ENCODE measurements around the gene DPF3. TPM values are rescaled to one million over a fixed set of nuclear protein-coding genes. Genes with fewer than 3 reads are reported as not detected.
A peak's percentile ranks its signal among the peaks of the same experiment; 100 is the strongest.

The DPF3 gene
- total and polyA plus RNA-seq, 2 donors (not counting 1 experiment from before 2014, with no cell fraction given) = 3.4 to 10.2 TPM

DNA sequence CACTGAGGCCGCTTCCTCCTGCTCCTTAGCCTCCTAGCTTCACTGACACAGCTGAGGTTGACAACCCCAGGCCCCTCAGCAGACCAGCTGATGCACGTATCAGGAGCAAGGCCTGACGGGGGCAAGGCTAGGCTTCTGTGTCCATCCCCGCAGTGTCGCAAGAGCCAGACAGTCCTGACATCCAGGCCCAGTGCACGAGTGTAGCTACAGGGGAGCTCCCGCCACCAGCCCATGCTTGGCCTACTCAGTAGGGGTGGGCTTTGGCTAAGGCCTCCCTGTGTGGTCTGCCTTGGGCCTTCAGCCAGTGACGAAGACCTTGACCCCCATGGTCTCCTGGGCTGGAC lies 179.1 kb downstream of the DPF3 start:
- peak overlapping the region; percentile 77 for H3K4me3 Mint-ChIP-seq
- TF ChIP-seq, protein P1, sequence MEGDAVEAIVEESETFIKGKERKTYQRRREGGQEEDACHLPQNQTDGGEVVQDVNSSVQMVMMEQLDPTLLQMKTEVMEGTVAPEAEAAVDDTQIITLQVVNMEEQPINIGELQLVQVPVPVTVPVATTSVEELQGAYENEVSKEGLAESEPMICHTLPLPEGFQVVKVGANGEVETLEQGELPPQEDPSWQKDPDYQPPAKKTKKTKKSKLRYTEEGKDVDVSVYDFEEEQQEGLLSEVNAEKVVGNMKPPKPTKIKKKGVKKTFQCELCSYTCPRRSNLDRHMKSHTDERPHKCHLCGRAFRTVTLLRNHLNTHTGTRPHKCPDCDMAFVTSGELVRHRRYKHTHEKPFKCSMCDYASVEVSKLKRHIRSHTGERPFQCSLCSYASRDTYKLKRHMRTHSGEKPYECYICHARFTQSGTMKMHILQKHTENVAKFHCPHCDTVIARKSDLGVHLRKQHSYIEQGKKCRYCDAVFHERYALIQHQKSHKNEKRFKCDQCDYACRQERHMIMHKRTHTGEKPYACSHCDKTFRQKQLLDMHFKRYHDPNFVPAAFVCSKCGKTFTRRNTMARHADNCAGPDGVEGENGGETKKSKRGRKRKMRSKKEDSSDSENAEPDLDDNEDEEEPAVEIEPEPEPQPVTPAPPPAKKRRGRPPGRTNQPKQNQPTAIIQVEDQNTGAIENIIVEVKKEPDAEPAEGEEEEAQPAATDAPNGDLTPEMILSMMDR (IDR thresholded peaks at IDR 0.05) = no peak
- no peak for TF ChIP-seq EZH2 (IDR thresholded peaks at IDR 0.05; ENCODE audit: borderline replicate concordance, insufficient read depth, low read depth, low read length, poor library complexity, severe bottlenecking)
- Histone ChIP-seq H3K4me2 (replicated peaks; ENCODE audit: low read depth, low read length, poor library complexity, severe bottlenecking) (peak overlapping the region; percentile 74), H3K27ac (ENCODE audit: low read length in 2 of 2) (peak overlapping the region; percentile 26 to 48), H4K20me1 (ENCODE audit: control insufficient read depth, insufficient read depth, low read length, poor library complexity, severe bottlenecking) (no peaks in the 10 kb centered on the region), H2AFZ (ENCODE audit: insufficient read depth, low read depth, low read length, poor library complexity, severe bottlenecking) (no peak overlapping the region), H3K79me2 (ENCODE audit: control insufficient read depth, insufficient read depth, low read length) (no peaks in the 10 kb centered on the region), H3K4me3 (ENCODE audit: control extremely low read depth in 1 of 5, extremely low read depth in 1 of 5, insufficient read depth in 1 of 5, low read depth in 2 of 5, low read length in 4 of 5) (peak overlapping the region in 1 of 5 experiments; percentile 35), H3K36me3 (replicated peaks in 1 of 2; ENCODE audit: control extremely low read depth in 1 of 2, control insufficient read depth in 1 of 2, extremely low read depth in 1 of 2, insufficient read depth in 2 of 2, low read length in 1 of 2) (peaks cover 0 to 6% of the 10 kb centered on the region in 2 experiments), H3K9ac (ENCODE audit: low read length) (peak overlapping the region; percentile 40), H3K4me1 (ENCODE audit: control insufficient read depth in 2 of 2, insufficient read depth in 2 of 2, low read length in 2 of 2) (peaks cover 48 to 50% of the 10 kb centered on the region in 2 donors), H3K9me3 (ENCODE audit: control extremely low read depth in 1 of 3, control insufficient read depth in 2 of 3, insufficient read depth in 1 of 3, low read length in 2 of 3) (peaks cover 0 to 3% (median 0%) of the 10 kb centered on the region in 3 donors), H3K27me3 (replicated peaks in 1 of 4; ENCODE audit: control extremely low read depth in 1 of 4, control insufficient read depth in 3 of 4, insufficient read depth in 4 of 4, low read length in 3 of 4) (no peaks in the 10 kb centered on the region)
- no peaks in the 10 kb centered on the region for H3K27me3 Mint-ChIP-seq
- H3K4me1 Mint-ChIP-seq = peaks cover 54% of the 10 kb centered on the region
- ChIA-PET POLR2A (no interaction called here), CTCF (interaction anchor here (1.2 to 1.7 kb wide), 2 partner anchors 179 to 198 kb away, joined by 3 to 5 read pairs; partner anchors contain the start of gene DPF3)
- H3K9me3 Mint-ChIP-seq (ENCODE audit: insufficient read depth) = no peaks in the 10 kb centered on the region
- intact Hi-C loops (cut with micrococcal nuclease) = loop anchor here (1.0 to 5.0 kb wide), 2 partner anchors 177 to 196 kb away; partner anchors contain the start of gene DPF3
- no peak for ATAC-seq (ENCODE audit: low read depth)
- peak; percentile 21 for DNase-seq
- H3K27ac Mint-ChIP-seq = peak overlapping the region; percentile 90
- WGBS (ENCODE audit: insufficient coverage) = 93% methylated on average over 8 of the region's 8 CpGs

DNA sequence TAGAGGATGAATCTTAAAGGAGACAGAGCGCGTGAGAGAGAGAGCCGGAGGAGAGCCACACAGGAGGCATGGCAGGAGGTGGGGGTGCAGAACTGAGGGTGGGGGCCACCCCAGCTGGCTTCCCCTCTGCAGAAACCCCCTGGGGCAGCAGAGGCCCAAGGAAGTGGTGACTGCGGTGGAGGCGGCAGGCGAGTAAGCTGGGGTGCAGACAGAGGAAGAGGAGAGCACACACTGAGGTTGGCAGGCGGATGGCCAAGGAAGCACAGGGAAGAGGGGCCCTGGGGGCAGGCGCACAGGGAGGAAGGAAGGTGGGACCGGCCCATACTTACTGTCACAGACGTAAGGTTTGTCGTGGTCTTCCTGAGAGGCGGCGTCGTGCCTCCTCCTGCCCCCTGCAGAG lies 179.8 kb downstream of the DPF3 start:
- Histone ChIP-seq H2AFZ (ENCODE audit: insufficient read depth, low read depth, low read length, poor library complexity, severe bottlenecking) (peak overlapping the region; percentile 55), H3K27me3 (replicated peaks in 1 of 4; ENCODE audit: control extremely low read depth in 1 of 4, control insufficient read depth in 3 of 4, insufficient read depth in 4 of 4, low read length in 3 of 4) (no peaks in the 10 kb centered on the region), H3K9me3 (ENCODE audit: control extremely low read depth in 1 of 3, control insufficient read depth in 2 of 3, insufficient read depth in 1 of 3, low read length in 2 of 3) (peaks cover 0 to 3% (median 0%) of the 10 kb centered on the region in 3 donors), H3K4me3 (ENCODE audit: control extremely low read depth in 1 of 5, extremely low read depth in 1 of 5, insufficient read depth in 1 of 5, low read depth in 2 of 5, low read length in 4 of 5) (peak overlapping the region in 4 of 5 experiments; percentile 9 to 44 (median 26)), H3K79me2 (ENCODE audit: control insufficient read depth, insufficient read depth, low read length) (no peaks in the 10 kb centered on the region), H3K27ac (ENCODE audit: low read length in 2 of 2) (peak overlapping the region; percentile 26 to 48), H3K36me3 (replicated peaks in 1 of 2; ENCODE audit: control extremely low read depth in 1 of 2, control insufficient read depth in 1 of 2, extremely low read depth in 1 of 2, insufficient read depth in 2 of 2, low read length in 1 of 2) (peaks cover 0 to 8% of the 10 kb centered on the region in 2 experiments), H4K20me1 (ENCODE audit: control insufficient read depth, insufficient read depth, low read length, poor library complexity, severe bottlenecking) (no peaks in the 10 kb centered on the region), H3K9ac (ENCODE audit: low read length) (peak overlapping the region; percentile 40), H3K4me1 (ENCODE audit: control insufficient read depth in 2 of 2, insufficient read depth in 2 of 2, low read length in 2 of 2) (peaks cover 48 to 50% of the 10 kb centered on the region in 2 donors), H3K4me2 (replicated peaks; ENCODE audit: low read depth, low read length, poor library complexity, severe bottlenecking) (peak overlapping the region; percentile 74)
- WGBS (ENCODE audit: insufficient coverage) = 2% methylated on average over 11 of the region's 14 CpGs
- Mint-ChIP-seq H3K9me3 (ENCODE audit: insufficient read depth) (no peaks in the 10 kb centered on the region), H3K27ac (peak overlapping the region; percentile 90), H3K27me3 (no peaks in the 10 kb centered on the region), H3K4me1 (peaks cover 54% of the 10 kb centered on the region), H3K4me3 (peak overlapping the region; percentile 77)
- ChIA-PET CTCF (interaction anchor here (1.7 kb wide), 1 partner anchor 197 kb away, joined by 5 read pairs; no protein-coding TSS in a partner anchor), POLR2A (no interaction called here)
- ATAC-seq (ENCODE audit: low read depth) (peak; percentile 89), DNase-seq (peak; percentile 81)
- TF ChIP-seq EZH2 (IDR thresholded peaks at IDR 0.05; ENCODE audit: borderline replicate concordance, insufficient read depth, low read depth, low read length, poor library complexity, severe bottlenecking) = no peak
- TF ChIP-seq, protein P1 (IDR thresholded peaks at IDR 0.05) = no peak
- intact Hi-C loops (cut with micrococcal nuclease) = loop anchor here (1.0 kb wide), 1 partner anchor 195 kb away; no protein-coding TSS in a partner anchor

All from B cell (primary cell).